Dermis blood vessel endothelial cell (primary cell): ENCODE measurements around the gene CNKSR2. TPM values are rescaled to one million over a fixed set of nuclear protein-coding genes. Genes with fewer than 3 reads are reported as not detected.

Experiments used
- DNase-seq: peaks from one replicate; pipeline ENCODE4 v3.0.0; 2010
- total RNA-seq: library from RNA; depleted of rRNA; stranded (reverse); fragments of >200 nt; gene quantifications from 2 replicates; pipeline ENCODE4 v1.2.3, GENCODE V29; 2014

Gene CNKSR2
- total RNA-seq, 1 donor from 2014 or later: 0.17 TPM

GRCh38 chrX:21612154-21612553 lies 237.9 kb downstream of the CNKSR2 start:
- no peak for DNase-seq

- no peak for DNase-seq
Observed at GRCh38 chrX:21616386-21616785, 242.2 kb downstream of the CNKSR2 start.

- no peak for DNase-seq
Observed at GRCh38 chrX:21620234-21620633, 246.0 kb downstream of the CNKSR2 start.

- DNase-seq: no peak
Observed at GRCh38 chrX:21623778-21624501, 249.7 kb downstream of the CNKSR2 start.

GRCh38 chrX:21632027-21632426 lies 257.8 kb downstream of the CNKSR2 start:
- no peak for DNase-seq

- DNase-seq: no peak
Observed at GRCh38 chrX:21638311-21638710, 264.1 kb downstream of the CNKSR2 start.

- DNase-seq: no peak
Observed at GRCh38 chrX:21639775-21640174, 265.6 kb downstream of the CNKSR2 start.

- DNase-seq: no peak
Observed at GRCh38 chrX:21645431-21645830, 271.2 kb downstream of the CNKSR2 start.

- no peak for DNase-seq
Observed at GRCh38 chrX:21645886-21646285, 271.7 kb downstream of the CNKSR2 start.

- no peak for DNase-seq
Observed at GRCh38 chrX:21655901-21656586, 281.8 kb downstream of the CNKSR2 start.

- DNase-seq: no peak
Observed at GRCh38 chrX:21656587-21657317, 282.5 kb downstream of the CNKSR2 start.

GRCh38 chrX:21657318-21658151 lies 283.3 kb downstream of the CNKSR2 start:
- DNase-seq: no peak

GRCh38 chrX:21658152-21658737 lies 284.0 kb downstream of the CNKSR2 start, which contains the start of gene KLHL34:
TSS of gene KLHL34 (minus strand) at chrX:21658330. CDS start at chrX:21657788, 542 bp downstream.
- DNase-seq: no peak

- no peak for DNase-seq
Observed at GRCh38 chrX:21658746-21659145, 284.5 kb downstream of the CNKSR2 start.

- no peak for DNase-seq
Observed at GRCh38 chrX:21659320-21659719, 285.1 kb downstream of the CNKSR2 start.

- no peak for DNase-seq
Observed at GRCh38 chrX:21660156-21660555, 285.9 kb downstream of the CNKSR2 start.

- DNase-seq: no peak
Observed at GRCh38 chrX:21661316-21661715, 287.1 kb downstream of the CNKSR2 start.

GRCh38 chrX:21662761-21663160 lies 288.5 kb downstream of the CNKSR2 start:
- no peak for DNase-seq

- DNase-seq: no peak
Observed at GRCh38 chrX:21666252-21666651, 292.0 kb downstream of the CNKSR2 start.

- DNase-seq: no peak
Observed at GRCh38 chrX:21666679-21667078, 292.5 kb downstream of the CNKSR2 start.

GRCh38 chrX:21674430-21675186 lies 300.4 kb downstream of the CNKSR2 start:
- no peak for DNase-seq
